Stomach (tissue), 4 donors: ENCODE measurements around the gene TESK1.

Experiments
- POLR2AphosphoS5 ChIP-seq, 3 donors: sonication (generic); formaldehyde crosslinking; IDR thresholded peaks; one replicate each; pipeline ENCODE4 v1.6.1; 2016; ENCODE audit warnings: antibody characterized with exemption in 3 of 3
- TF ChIP-seq, protein P1 (sequence below), 7 experiments: fragments of 450-650 bp in 4 of 7; fragments of 200-600 bp in 3 of 7; sonication (generic) in 3 of 7; IDR thresholded peaks; one replicate each; pipeline ENCODE4 v1.5.1; 2016 to 2019; ENCODE audit warnings: antibody characterized with exemption in 7 of 7, control low read depth in 2 of 7, mild to moderate bottlenecking in 1 of 7

GRCh38 chr9:35605351-35606137, 482 bp downstream of the TESK1 start:
- TF ChIP-seq POLR2AphosphoS5 (IDR thresholded peaks at IDR 0.05), result no peak
- TF ChIP-seq, protein P1, sequence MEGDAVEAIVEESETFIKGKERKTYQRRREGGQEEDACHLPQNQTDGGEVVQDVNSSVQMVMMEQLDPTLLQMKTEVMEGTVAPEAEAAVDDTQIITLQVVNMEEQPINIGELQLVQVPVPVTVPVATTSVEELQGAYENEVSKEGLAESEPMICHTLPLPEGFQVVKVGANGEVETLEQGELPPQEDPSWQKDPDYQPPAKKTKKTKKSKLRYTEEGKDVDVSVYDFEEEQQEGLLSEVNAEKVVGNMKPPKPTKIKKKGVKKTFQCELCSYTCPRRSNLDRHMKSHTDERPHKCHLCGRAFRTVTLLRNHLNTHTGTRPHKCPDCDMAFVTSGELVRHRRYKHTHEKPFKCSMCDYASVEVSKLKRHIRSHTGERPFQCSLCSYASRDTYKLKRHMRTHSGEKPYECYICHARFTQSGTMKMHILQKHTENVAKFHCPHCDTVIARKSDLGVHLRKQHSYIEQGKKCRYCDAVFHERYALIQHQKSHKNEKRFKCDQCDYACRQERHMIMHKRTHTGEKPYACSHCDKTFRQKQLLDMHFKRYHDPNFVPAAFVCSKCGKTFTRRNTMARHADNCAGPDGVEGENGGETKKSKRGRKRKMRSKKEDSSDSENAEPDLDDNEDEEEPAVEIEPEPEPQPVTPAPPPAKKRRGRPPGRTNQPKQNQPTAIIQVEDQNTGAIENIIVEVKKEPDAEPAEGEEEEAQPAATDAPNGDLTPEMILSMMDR (IDR thresholded peaks at IDR 0.05), result no peak
